Right forelimb (tissue), 1 donor: ENCODE measurements around the gene PLPP1.

Experiments
- DNase-seq: peaks from one replicate; pipeline ENCODE4 v3.0.0-alpha.2; 2018

The PLPP1 gene

GRCh38 chr5:55445791-55446190, 89.0 kb downstream of the PLPP1 start:
- DNase-seq: no peak

GRCh38 chr5:55441954-55442353, 92.8 kb downstream of the PLPP1 start:
- DNase-seq: no peak

DNA sequence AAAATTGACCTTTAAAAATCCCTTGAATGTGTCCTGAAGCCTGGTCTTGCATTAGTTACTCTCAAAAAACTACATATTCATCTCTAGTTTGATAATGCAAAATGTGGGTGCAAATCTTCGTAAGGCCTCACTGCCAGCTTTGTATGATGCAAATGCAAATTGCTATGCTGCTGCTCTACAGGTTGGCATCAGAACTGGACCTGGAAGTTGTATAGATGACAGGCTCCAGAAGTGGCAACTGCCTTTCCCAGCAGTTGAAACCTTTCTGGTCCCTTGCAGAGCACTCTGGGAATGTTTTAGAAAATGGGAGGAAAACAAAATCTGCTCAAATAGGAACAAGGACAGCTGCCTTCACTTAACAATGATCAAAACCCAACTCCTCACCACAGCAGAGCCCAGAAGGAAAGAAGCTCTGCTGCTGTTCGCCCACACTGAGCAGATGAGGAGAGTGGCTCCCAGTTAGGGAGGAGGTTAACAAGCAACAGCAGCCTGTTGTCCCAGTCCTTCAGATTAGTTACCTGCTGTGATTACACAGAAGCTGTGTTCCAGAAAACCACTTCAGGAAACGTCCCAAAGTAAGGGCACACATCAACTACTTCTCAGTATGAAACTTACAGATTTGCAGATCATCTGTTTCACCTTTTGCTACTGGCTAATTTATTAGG, 93.5 kb downstream of the PLPP1 start:
- no peak for DNase-seq

- no peak for DNase-seq
Measured at GRCh38 chr5:55440188-55440646, 94.5 kb downstream of the PLPP1 start.

DNA sequence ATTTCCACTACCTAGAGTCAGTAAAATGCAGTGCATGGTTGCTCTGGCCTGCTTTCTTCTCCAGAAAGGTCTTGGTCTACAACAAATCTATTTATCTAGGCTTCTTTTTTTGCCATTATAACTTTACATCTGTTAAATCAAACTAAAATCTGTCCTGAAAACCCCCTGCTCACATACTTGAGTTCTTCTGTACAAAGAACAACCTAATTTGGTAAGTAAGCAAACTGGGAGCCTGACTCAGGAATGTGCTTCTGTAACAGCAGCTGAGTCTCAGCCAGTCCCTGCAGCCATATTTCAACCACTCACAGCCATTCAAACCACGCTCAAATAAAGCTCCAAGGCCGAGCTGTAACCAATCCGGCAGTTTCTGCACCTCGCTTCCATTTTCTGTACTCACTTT, 95.8 kb downstream of the PLPP1 start:
- no peak for DNase-seq

DNA sequence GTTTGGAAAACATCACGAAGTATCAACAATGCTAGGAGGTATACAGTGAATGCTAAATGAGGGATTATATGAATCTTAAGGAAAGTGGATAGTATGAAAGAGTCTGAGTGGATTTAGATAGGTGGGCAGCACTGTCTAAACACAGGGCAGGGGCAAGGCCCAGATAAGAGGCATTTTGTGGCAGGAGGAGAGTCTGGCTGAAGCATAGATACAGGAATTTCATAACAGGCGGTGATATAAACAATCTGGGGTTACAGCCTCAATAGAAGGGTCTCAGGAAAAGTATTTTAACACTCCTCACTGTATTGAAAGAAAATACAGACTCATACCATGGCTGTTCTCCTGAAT, 96.9 kb downstream of the PLPP1 start:
- DNase-seq: no peak

GRCh38 chr5:55437452-55437851, 97.3 kb downstream of the PLPP1 start:
- DNase-seq: no peak

GRCh38 chr5:55432549-55432948, 102.2 kb downstream of the PLPP1 start:
- no peak for DNase-seq

GRCh38 chr5:55429613-55430253, 105.0 kb downstream of the PLPP1 start:
- DNase-seq: no peak

DNA sequence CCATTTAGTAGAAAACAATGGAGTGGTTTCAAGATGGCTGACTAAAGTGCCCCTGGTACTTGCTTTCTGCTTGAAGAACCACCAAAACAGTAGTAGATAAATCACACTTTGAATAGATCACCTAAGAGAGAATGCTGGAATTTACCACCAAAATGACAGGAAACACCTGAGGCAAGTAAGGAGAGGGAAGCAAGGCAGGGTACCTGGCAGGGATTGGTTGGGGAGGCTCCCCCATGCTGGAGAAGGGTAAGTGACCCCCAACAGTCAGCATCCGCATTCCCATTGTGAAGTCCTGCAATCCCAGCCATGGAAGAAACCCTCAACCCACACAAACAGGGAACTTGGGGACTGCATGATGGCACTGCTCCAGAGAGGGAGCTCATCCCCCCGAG, 105.5 kb downstream of the PLPP1 start:
- no peak for DNase-seq

GRCh38 chr5:55427157-55427556, 107.6 kb downstream of the PLPP1 start:
- no peak for DNase-seq

GRCh38 chr5:55426455-55426854, 108.3 kb downstream of the PLPP1 start:
- no peak for DNase-seq

GRCh38 chr5:55421074-55421529, 113.7 kb downstream of the PLPP1 start:
- DNase-seq: no peak

DNA sequence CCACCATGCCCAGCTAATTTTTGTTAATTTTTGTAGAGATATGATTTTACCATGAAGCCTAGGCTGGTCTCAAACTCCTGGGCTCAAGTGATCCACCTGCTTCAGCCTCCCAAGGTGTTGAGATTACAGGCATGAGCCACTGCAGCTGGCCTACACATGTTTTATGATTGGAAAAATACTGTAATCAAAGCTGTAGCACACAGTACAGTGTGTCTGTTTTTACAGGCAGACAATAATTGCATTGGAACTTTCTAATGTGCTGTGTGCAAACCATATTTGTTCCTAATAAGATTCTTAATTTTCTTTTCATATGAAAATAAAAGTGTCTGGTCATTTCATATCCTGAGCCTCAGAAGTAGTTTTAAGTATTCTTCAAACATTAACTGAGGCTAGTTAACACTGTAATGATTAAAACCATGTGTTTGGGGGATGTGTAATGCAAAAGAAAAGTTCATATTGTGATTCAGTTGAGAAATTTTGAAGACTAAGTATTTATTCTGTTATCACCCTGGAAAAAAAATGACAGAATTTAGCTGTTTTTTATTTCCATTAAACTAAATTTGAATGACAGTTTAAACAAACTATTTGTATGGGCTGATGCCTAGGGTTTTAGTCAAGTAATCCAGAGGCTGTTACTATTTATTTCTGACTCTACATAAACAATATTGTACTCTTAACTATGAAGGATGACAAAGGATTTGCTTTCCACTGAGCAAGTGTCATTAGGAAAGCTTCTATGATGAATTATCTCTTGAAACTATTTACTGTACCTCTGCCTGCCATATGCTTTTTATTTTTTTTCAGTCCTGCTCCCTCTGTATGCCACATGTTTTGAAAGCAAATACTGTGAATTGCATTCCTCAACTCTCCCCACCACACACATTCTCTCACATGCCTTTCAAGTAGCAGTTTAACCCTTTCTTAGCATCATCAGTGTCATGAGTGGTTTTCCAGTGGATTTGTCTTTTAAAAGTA, 115.5 kb downstream of the PLPP1 start:
- no peak for DNase-seq

GRCh38 chr5:55416306-55416705, 118.5 kb downstream of the PLPP1 start:
- DNase-seq: no peak

GRCh38 chr5:55415071-55415470, 119.7 kb downstream of the PLPP1 start:
- no peak for DNase-seq

DNA sequence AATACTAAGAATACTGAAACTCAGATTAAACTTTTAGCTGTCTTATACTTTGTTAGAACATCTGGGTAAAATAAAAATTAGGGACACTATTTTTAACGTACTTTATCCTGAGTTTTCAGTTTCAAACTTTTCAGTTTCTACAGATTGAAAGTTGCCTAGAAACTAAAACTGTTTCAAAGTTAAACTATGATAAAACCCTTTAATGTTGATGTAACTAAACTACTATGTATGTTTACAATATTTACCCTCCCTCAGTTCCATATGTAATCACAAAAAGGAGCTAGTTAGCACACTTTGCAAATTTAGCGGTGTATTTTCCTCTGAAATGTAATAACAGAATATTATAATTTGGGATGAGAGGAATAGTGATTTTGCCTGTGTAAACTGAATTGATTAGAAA, 121.1 kb downstream of the PLPP1 start:
- no peak for DNase-seq

GRCh38 chr5:55411876-55412275, 122.9 kb downstream of the PLPP1 start:
- no peak for DNase-seq

GRCh38 chr5:55410845-55411244, 123.9 kb downstream of the PLPP1 start:
- no peak for DNase-seq

DNA sequence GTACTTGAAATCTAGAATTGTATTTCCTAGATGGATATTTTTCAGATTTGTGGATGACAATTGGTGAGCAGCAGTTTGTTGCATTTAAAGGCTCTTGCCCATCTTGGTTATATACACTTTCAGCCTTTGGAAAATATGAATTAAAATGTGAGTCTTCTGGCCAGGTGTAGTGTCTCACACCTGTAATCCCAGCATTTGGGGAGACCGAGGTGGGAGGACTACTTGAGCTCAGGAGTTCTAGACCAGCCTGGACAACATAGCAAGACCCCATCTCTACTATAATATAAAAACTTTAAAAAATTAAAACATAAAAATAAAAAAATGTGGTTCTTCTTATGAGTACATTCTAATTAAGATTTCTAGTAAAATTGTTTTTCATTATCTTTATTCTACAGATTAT, 125.0 kb downstream of the PLPP1 start:
- no peak for DNase-seq

- no peak for DNase-seq
Measured at GRCh38 chr5:55407984-55408383, 126.8 kb downstream of the PLPP1 start.

GRCh38 chr5:55407059-55407684, 127.6 kb downstream of the PLPP1 start:
- DNase-seq: no peak

- DNase-seq: no peak
Measured at GRCh38 chr5:55406292-55406691, 128.5 kb downstream of the PLPP1 start.
